Osteoblast (primary cell): ENCODE measurements around the gene SPIB. TPM values are rescaled to one million over a fixed set of nuclear protein-coding genes. Genes with fewer than 3 reads are reported as not detected.

Experiments
- DNase-seq: peaks from one replicate; pipeline ENCODE4 v3.0.0; 2011; ENCODE audit warnings: low spot score, mixed read lengths; ENCODE audit not compliant: insufficient read length; ENCODE audit errors: missing footprints
- H2AFZ ChIP-seq: 2 replicates; pipeline ENCODE4 v1.6.0; 2011; ENCODE audit warnings: mild to moderate bottlenecking, low read length
- H3K27ac ChIP-seq: 2 replicates; pipeline ENCODE4 v1.5.1; 2011; ENCODE audit warnings: mild to moderate bottlenecking, low read depth, low read length, moderate library complexity
- H3K27me3 ChIP-seq: 2 replicates; pipeline ENCODE4 v1.6.0; 2012; ENCODE audit warnings: mild to moderate bottlenecking, control low read depth, inconsistent platforms, low read length, moderate library complexity; ENCODE audit not compliant: insufficient read depth
- H3K36me3 ChIP-seq: 2 replicates; pipeline ENCODE4 v1.5.1; 2011; ENCODE audit warnings: mild to moderate bottlenecking, low read length, control low read depth, moderate library complexity; ENCODE audit not compliant: insufficient read depth
- H3K4me1 ChIP-seq: 2 replicates; pipeline ENCODE4 v1.5.1; 2011; ENCODE audit warnings: mild to moderate bottlenecking, low read length, control low read depth, moderate library complexity; ENCODE audit not compliant: insufficient read depth
- H3K4me2 ChIP-seq: 2 replicates; pipeline ENCODE4 v1.6.0; 2011; ENCODE audit warnings: mild to moderate bottlenecking, low read length; ENCODE audit not compliant: insufficient read depth
- H3K4me3 ChIP-seq: fragments of 200-600 bp; sonication (generic); 3 replicates; pipeline ENCODE4 v1.5.1; 2012; ENCODE audit warnings: mild to moderate bottlenecking, low read length, inconsistent platforms; ENCODE audit not compliant: insufficient read depth
- H3K79me2 ChIP-seq: 2 replicates; pipeline ENCODE4 v1.6.0; 2012; ENCODE audit warnings: mild to moderate bottlenecking, low read length, control low read depth, inconsistent platforms; ENCODE audit not compliant: insufficient read depth
- H3K9me3 ChIP-seq: 2 replicates; pipeline ENCODE4 v1.5.1; 2011; ENCODE audit warnings: low read depth, low read length, control low read depth
- H4K20me1 ChIP-seq: 2 replicates; pipeline ENCODE4 v1.6.0; 2012; ENCODE audit warnings: mild to moderate bottlenecking, low read length, control low read depth; ENCODE audit not compliant: insufficient read depth
- CTCF ChIP-seq: IDR thresholded peaks from 2 replicates; pipeline ENCODE4 v1.5.1; 2011; ENCODE audit warnings: mild to moderate bottlenecking, low read depth, low read length, moderate library complexity; ENCODE audit errors: extremely low read depth
- total RNA-seq: library from RNA; depleted of rRNA; stranded (reverse); fragments of >200 nt; gene quantifications from 2 replicates; pipeline ENCODE4 v1.2.3, GENCODE V29; 2012

Gene SPIB
- total RNA-seq, 1 donor = 0.36 TPM

- Histone ChIP-seq H4K20me1 (no peaks in the 10 kb centered on the region), H3K27ac (no peak overlapping the region), H3K27me3 (no peaks in the 10 kb centered on the region), H3K36me3 (no peaks in the 10 kb centered on the region), H2AFZ (no peak overlapping the region), H3K4me3 (no peak overlapping the region), H3K79me2 (peaks cover 3% of the 10 kb centered on the region), H3K9me3 (no peaks in the 10 kb centered on the region), H3K4me2 (no peak overlapping the region), H3K4me1 (no peaks in the 10 kb centered on the region)
- TF ChIP-seq CTCF = no peak
- DNase-seq = peak; percentile 21
Measured at GRCh38 chr19:50393589-50393988, 25.1 kb upstream of the SPIB start.

GRCh38 chr19:50394017-50394416 is 24.7 kb upstream of the SPIB start:
- no peaks in the 10 kb centered on the region for H3K9me3 ChIP-seq
- no peak for TF ChIP-seq CTCF
- H3K27ac ChIP-seq = no peak overlapping the region
- no peak overlapping the region for H3K4me2 ChIP-seq
- no peaks in the 10 kb centered on the region for H3K4me1 ChIP-seq
- no peaks in the 10 kb centered on the region for H3K27me3 ChIP-seq
- no peaks in the 10 kb centered on the region for H3K36me3 ChIP-seq
- H3K4me3 ChIP-seq = no peak overlapping the region
- no peak overlapping the region for H2AFZ ChIP-seq
- DNase-seq = peak; percentile 8
- H4K20me1 ChIP-seq = no peaks in the 10 kb centered on the region
- H3K79me2 ChIP-seq = peaks cover 3% of the 10 kb centered on the region

- Histone ChIP-seq H3K36me3 (no peaks in the 10 kb centered on the region), H2AFZ (no peak overlapping the region), H3K4me2 (no peak overlapping the region), H3K4me1 (no peaks in the 10 kb centered on the region), H3K27me3 (no peaks in the 10 kb centered on the region), H3K4me3 (no peak overlapping the region), H3K79me2 (no peaks in the 10 kb centered on the region), H4K20me1 (no peaks in the 10 kb centered on the region), H3K27ac (no peak overlapping the region), H3K9me3 (no peaks in the 10 kb centered on the region)
- peak; percentile 72 for DNase-seq
- TF ChIP-seq CTCF = no peak
Measured at GRCh38 chr19:50398675-50399367, 19.9 kb upstream of the SPIB start.

GRCh38 chr19:50399368-50399745 is 19.4 kb upstream of the SPIB start:
- Histone ChIP-seq H2AFZ (no peak overlapping the region), H3K4me1 (no peaks in the 10 kb centered on the region), H4K20me1 (no peaks in the 10 kb centered on the region), H3K27me3 (no peaks in the 10 kb centered on the region), H3K4me2 (no peak overlapping the region), H3K27ac (no peak overlapping the region), H3K9me3 (no peaks in the 10 kb centered on the region), H3K36me3 (no peaks in the 10 kb centered on the region), H3K79me2 (no peaks in the 10 kb centered on the region), H3K4me3 (no peak overlapping the region)
- no peak for TF ChIP-seq CTCF
- peak; percentile 14 for DNase-seq
